HUDEP-2 (cell line): ENCODE results near the gene CGA.
"Not testable (repeated sequence)": the region's sequence is repeated elsewhere in the genome, so short reads cannot be mapped to it uniquely, and the experiment has no call there.

Source experiments
- DNase-seq, 76 experiments: peaks; one replicate each; lab custom pipeline; 2025; ENCODE audit not compliant: unreplicated experiment in 76 of 76; lab: John Stamatoyannopoulos, UW

CGA gene

DNA sequence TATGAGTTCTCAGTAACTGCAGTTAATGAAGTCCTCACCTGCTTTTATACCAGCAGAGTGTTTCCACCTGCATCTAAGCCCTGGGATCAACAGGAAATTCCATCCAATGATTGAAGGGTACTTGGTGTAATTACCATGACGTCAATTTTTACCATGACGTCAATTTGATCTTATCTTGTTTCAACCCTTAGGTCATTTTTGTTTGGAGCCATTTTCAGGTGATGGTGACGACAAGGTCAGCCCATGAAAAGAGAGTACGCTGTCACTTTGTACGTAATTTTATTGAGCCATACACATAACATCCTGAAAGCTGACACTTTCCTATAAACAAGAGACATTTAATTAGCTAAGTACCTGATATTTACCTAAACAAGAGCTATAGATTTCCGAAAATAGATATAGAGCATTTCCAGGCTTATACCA is at the start of gene CGA:
Gene CGA (minus strand): TSS at position 20 of the 423 bp plus-strand sequence. CDS start 6,906 bp downstream, outside the sequence.
- DNase-seq: no peak

GRCh38 chr6:87139927-87140326 is 45.0 kb upstream of the CGA start:
- not testable (repeated sequence) for DNase-seq

DNA sequence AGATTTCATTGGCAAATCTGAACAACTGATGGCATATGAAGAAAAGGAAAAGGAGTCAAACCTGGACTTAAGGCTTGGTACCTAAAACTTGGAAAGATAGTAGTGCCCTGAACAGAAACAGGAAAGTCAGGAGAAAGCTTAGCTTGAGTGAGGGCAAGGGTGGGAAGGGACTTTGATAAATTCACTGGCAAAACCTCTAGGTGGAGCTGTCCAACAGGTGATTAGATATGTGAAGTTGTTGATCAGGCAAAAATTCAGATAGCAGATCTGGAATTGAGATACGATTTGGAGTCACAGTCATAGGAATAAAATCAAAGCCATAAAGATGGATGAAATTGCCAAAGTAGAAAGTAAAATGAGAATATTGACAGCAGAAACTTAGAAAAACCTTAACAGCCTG is 44.3 kb upstream of the CGA start:
- DNase-seq: peak in 35 of 76 experiments; percentile 7 to 67 (median 46)

- no peak for DNase-seq
Measured at GRCh38 chr6:87136963-87137362, 42.1 kb upstream of the CGA start.

DNA sequence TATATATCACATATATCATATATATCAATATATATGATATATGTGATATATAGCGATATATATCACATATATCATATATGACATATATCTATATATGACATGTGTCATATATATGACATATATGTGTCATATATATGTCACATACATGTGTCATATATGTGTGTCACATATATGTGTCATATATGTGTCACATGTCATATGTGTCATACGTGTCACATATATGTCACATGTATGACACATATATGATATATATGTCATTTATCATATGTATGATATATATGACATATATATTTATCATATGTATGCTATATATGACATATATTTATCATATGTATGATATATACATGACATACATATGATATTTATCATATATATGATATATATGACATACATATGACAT is 32.8 kb upstream of the CGA start:
- DNase-seq: no peak

- DNase-seq: no peak
Measured at GRCh38 chr6:87126501-87126900, 31.6 kb upstream of the CGA start.

- no peak for DNase-seq
Measured at GRCh38 chr6:87124074-87124473, 29.2 kb upstream of the CGA start.

DNA sequence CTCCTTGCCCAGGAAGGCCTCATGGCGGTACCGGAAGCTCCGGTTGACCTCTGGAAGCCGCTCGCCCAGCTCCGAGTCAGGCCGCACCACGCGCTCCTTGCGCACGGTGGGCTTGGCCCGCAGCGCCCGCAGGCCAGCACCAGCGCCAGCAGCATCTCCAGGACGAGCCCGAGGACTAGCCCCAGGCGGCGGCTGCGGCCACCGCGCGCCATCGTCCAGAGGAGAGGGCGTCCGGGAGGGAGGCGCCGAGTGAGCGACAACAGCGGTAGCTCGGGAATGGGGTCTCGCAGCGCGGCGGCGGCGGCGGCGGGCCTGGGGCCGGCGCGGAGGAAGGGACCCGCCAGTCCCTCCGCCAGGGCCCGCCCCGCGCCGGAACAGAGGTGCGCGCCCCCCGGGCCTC is 27.6 kb upstream of the CGA start:
- no peak for DNase-seq

GRCh38 chr6:87118054-87118453 is 23.1 kb upstream of the CGA start:
- no peak for DNase-seq

- no peak for DNase-seq
Measured at GRCh38 chr6:87116922-87117321, 22.0 kb upstream of the CGA start.

DNA sequence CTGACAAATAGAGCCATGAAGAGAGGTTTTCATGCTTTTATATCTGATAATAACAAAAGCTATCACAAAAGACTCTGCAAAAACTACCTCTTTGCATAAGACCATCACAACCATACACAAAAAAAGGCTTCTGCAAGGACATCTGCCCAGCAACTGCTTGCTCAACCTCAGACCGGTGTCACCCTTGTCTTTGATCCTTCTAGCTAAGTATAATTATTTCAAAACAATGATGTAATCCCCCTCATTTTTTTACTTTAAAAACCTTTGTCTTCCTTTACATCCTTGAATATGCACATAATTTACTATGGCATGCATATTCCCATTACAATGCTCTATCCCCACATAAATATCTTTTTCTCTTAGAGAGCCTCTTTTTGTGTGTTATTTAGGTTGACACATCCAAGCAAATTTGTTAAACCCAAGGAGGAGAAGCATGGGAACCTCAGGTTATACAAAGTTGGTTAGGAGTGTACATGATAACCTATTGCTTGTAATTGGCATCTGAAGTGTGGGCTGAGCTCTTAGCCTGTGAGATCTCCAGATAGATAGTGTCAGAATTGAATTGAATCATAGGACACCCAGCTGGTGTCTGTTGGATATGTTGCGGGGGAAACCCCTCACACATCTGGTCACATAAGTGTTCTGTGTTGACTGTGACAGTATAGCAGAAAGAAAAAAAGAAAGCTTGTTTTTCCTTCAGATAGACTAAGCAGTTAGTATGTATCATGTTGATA is 20.7 kb upstream of the CGA start:
- peak in 2 of 76 experiments; percentile 20 to 34 for DNase-seq

DNA sequence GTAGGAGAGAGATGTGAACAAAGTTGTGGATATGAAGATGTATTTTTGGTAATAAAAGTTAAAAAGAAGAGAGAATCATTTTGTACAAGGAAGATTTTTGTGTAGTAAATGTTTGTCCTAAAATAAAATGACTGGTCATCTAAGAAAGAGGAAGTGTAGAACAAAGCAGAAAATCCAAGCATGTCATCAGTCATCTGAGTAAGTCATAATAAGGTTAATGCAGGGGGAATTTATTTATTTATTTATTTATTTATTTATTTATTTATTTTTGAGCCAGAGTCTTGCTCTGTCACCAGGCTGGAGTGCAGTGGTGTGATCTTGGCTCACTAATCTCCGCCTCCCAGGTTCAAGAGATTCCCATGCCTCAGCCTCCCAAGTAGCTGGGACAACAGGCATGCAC is 15.7 kb upstream of the CGA start:
- no peak for DNase-seq

GRCh38 chr6:87105823-87106222 is 10.9 kb upstream of the CGA start:
- DNase-seq: no peak

DNA sequence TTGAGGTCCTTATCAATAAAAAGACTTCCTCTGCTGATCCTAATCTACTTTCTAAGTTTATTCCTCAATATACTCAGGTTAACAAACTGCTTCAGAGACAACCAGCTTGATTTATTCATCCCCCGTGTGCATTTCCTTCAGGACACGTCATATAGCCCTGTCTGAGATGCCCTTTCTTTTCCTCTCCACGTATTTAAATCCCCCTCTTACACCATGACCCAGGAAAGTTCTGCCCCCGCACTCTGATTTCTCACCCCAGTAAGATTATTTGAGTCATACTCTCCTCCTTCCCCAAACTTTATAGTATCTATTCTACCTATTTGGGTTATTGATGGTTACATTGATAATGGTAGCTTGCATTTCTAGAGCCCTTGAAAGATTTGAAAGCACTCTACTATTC is 9.8 kb upstream of the CGA start:
- DNase-seq: no peak

DNA sequence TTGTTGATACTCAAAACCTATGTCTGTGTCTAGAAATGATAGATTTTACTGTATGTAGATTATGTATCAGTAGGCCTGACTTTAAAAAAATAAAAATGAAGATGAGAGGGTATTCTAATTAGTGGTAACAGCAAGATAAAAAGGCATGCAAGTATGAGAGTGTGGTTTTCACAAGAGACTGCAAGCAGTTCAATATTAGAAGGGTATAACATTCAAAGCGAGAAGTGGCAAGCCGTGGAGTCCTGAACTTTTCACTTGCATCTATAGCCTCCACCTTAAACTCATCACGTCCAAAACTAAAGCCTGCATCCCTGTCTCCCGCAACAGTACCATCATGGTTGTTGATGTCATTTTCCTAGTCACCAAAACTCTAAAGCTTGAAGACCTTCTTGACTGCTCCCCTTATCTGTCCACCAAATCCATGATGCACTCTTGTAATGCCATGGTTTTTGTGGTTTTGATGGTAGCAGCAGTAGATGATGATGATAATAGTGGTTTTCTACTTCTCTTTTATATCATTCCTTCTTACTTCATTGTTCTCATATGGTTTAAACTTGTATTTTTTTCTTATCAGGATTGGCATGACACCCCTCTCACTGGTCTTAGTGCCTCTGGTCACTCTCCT is 9.2 kb upstream of the CGA start:
- DNase-seq: no peak

DNA sequence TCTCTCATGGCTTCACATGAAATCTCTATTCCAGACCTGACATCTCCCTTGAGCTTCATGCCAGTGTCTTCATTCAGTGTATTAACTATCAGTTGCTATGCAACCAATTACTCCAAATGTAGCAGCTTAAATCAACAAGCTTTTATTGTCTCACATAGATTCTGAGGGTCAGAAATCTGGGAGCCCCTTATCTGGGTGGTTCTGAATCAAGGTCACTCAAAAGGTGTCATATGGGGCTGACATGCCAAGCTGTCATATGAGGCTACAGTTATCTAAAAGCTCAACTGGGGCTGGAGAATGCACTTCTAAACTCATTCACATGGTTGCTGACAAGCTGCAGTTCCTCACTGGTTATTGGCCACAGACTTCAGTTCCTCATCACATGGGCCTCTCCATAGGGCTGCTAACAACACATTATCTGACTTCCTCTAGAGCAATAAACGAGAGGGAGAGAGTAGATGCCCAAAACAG is 7.3 kb upstream of the CGA start:
- no peak for DNase-seq

DNA sequence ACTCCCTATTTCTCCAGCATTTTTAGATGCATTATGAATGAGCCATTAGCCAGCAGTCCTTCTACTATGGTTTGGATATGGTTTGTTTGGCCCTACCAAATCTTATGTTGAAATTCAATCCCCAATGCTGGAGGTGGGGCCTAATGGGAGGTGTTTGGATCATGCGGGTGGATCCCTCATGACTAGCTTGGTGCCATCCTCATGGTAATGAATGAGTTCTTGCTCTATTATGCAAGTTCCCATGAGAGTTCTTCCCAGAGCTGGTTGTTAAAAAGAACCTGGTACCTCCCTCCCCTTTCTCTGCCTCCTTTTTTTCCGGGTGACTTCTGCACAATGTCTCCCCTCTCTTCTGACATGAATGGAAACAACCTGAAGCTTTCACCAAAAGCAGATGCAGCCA is 6.2 kb upstream of the CGA start:
- DNase-seq: no peak

DNA sequence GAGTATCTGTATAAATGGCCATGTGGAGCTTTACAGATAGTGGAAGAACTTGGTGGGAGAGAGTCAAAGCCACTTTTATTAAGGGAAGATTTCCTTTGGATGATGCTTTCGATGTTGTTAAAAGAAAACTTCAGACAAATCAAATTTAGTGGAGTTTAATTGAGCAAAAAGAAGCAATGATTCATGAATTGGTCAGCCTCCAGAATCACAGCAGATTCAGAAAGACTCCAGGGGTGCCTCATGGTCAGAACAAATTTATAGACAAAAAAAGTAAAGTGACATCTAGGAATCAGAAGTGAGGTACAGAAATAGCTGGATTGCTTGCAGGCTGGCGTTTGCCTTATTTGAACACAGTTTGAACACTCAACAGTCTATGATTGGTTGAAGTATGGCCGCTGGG is 5.3 kb upstream of the CGA start:
- no peak for DNase-seq

DNA sequence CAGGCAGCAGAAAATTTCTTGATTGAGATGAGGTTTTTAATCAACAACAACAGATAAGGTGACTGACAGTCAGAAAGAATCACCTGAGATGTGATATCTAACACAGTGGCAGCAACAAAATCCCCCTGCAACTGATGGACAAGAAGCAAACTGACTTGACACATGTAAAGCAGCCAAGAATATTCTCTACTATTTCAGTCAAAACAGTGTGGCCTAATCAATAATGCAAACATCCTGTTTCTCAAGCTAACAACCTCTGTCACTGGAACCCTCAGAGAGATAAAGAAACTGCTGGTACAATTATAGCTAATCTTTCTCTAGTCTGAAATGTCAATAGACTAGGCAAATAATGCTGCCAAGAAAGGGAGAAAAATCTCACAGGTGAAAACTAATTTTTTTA is 4.6 kb upstream of the CGA start:
- DNase-seq: no peak

GRCh38 chr6:87094576-87094975 is 330 bp downstream of the CGA start:
- no peak for DNase-seq

GRCh38 chr6:87093651-87094050 is 1.3 kb downstream of the CGA start:
- DNase-seq: no peak

GRCh38 chr6:87093199-87093598 is 1.7 kb downstream of the CGA start:
- no peak for DNase-seq
